HG03565 (cell line): Measurements from ENCODE around the gene CYP27A1.
"Not testable (repeated sequence)": the region's sequence is repeated elsewhere in the genome, so short reads cannot be mapped to it uniquely, and the experiment has no call there.

Experiments
- ATAC-seq: cut with Tn5 transposase; IDR thresholded peaks from one replicate; pipeline ENCODE4 v1.9.1; 2021; ENCODE audit warnings: mild to moderate bottlenecking, moderate library complexity; ENCODE audit not compliant: unreplicated experiment

Gene CYP27A1

GRCh38 chr2:218830526-218831306 is 48.8 kb downstream of the CYP27A1 start:
- no peak for ATAC-seq

GRCh38 chr2:218831378-218831990 is 49.5 kb downstream of the CYP27A1 start, which contains the start of gene PRKAG3:
Gene PRKAG3, minus strand, starts transcription at chr2:218831803.
- no peak for ATAC-seq

GRCh38 chr2:218832081-218832480 is 50.1 kb downstream of the CYP27A1 start:
- no peak for ATAC-seq

GRCh38 chr2:218832520-218832919 is 50.6 kb downstream of the CYP27A1 start:
- no peak for ATAC-seq

- ATAC-seq: no peak
These were observed 51.2 kb downstream of the CYP27A1 start for GRCh38 chr2:218833023-218833609.

- no peak for ATAC-seq
These were observed 52.7 kb downstream of the CYP27A1 start for GRCh38 chr2:218834685-218835084.

GRCh38 chr2:218837495-218837894 is 55.5 kb downstream of the CYP27A1 start:
- ATAC-seq: no peak

GRCh38 chr2:218839430-218839829 is 57.5 kb downstream of the CYP27A1 start:
- no peak for ATAC-seq

- no peak for ATAC-seq
These were observed 57.9 kb downstream of the CYP27A1 start for GRCh38 chr2:218839888-218840287.

- not testable (repeated sequence) for ATAC-seq
These were observed 62.4 kb downstream of the CYP27A1 start for GRCh38 chr2:218844334-218844733.

- ATAC-seq: not testable (repeated sequence)
These were observed 65.0 kb downstream of the CYP27A1 start for GRCh38 chr2:218846963-218847362.

- ATAC-seq: no peak
These were observed 67.8 kb downstream of the CYP27A1 start for GRCh38 chr2:218849721-218850120.

GRCh38 chr2:218850796-218851195 is 68.8 kb downstream of the CYP27A1 start:
- no peak for ATAC-seq

GRCh38 chr2:218851286-218851685 is 69.3 kb downstream of the CYP27A1 start:
- ATAC-seq: no peak

- no peak for ATAC-seq
These were observed 71.1 kb downstream of the CYP27A1 start for GRCh38 chr2:218852911-218853667.

GRCh38 chr2:218853766-218854165 is 71.8 kb downstream of the CYP27A1 start:
- no peak for ATAC-seq

- ATAC-seq: no peak
These were observed 72.9 kb downstream of the CYP27A1 start for GRCh38 chr2:218854860-218855259.

GRCh38 chr2:218855305-218856166 is 73.6 kb downstream of the CYP27A1 start:
- no peak for ATAC-seq

- ATAC-seq: no peak
These were observed 74.4 kb downstream of the CYP27A1 start for GRCh38 chr2:218856167-218856895.

- no peak for ATAC-seq
These were observed 74.9 kb downstream of the CYP27A1 start for GRCh38 chr2:218856896-218857243.
